ENCODE results near the gene CHCHD6.

The CHCHD6 gene

DNA sequence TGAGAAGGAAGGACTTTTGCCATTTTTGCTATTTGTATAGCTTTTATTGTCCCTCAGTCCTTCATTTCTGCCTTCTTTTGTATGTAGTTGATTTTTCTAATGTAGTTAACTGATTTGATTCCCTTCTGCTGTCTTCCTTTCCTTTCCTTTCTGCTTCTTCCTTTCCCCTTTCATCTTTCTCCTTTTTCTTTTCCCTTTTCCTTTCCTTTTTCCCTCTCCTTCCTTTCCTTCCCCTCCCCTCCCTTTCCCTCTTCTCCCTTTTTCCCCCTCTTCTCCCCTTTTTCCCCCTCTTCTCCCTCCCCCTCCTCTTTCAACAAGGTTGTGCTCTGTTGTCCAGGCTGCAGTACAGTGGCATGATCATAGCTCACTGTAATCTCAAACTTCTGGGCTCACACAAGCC lies 59.0 kb downstream of the CHCHD6 start:
- no peaks in the 10 kb centered on the region for H3K27me3 ChIP-seq (replicated peaks; ENCODE audit: control insufficient read depth, insufficient read depth, low read length, poor library complexity, severe bottlenecking)
- H3K9me3 ChIP-seq (ENCODE audit: control insufficient read depth, low read length), result peaks cover 3% of the 10 kb centered on the region
- no peaks in the 10 kb centered on the region for H3K4me1 ChIP-seq (ENCODE audit: control insufficient read depth, insufficient read depth, low read length, poor library complexity, severe bottlenecking)
- no peak overlapping the region for H3K4me3 ChIP-seq (ENCODE audit: insufficient read depth, low read depth, low read length, poor library complexity, severe bottlenecking)
- DNase-seq, result no peak
- no peaks in the 10 kb centered on the region for H3K36me3 ChIP-seq (ENCODE audit: control insufficient read depth, insufficient read depth, low read length)
- no peak overlapping the region for H3K27ac ChIP-seq (ENCODE audit: insufficient read depth, low read length, poor library complexity, severe bottlenecking)

DNA sequence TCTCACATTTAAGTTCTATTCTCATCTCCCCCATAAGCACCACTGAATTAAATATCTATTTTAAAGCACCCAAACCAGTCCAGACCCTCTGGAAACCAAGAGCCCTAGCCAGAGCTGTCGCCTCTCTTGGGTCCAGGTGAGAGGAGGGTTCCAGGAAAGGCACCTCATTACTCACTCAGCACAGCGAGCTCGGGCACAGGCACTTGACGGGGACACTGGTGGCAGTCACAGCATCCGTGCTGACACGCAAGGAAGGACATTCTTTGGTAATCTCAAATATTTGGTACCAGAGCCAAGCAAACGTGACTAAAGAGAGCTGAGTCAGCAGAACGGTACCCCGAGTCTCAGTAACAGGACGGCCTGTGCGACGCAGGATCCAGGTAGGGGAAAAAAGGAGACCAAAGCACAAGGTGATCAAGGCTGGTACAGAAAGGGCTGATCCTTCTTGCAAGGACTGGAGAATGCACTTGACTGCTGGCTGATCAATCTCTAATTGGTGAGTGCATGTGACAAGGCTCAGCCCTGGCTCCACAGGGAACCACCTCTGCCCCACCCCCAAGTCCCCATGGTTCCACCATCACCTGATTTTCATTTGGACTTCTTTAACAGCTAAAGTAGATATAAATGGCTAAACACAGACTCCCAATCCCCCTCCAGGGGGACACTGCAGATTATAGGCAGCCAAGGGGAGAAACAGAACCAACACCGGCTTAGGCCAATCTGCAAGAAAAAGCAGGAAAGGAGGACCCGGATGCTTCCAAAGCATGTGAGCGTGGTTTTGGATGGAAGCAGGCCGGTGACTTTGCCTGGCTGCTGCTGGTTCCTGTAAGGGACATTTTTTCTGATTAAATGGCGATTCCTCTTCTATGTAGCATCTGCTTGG lies 61.4 kb downstream of the CHCHD6 start:
- Histone ChIP-seq H3K4me1 (ENCODE audit: control insufficient read depth, insufficient read depth, low read length, poor library complexity, severe bottlenecking) (no peaks in the 10 kb centered on the region), H3K4me3 (ENCODE audit: insufficient read depth, low read depth, low read length, poor library complexity, severe bottlenecking) (no peak overlapping the region), H3K9me3 (ENCODE audit: control insufficient read depth, low read length) (peaks cover 3% of the 10 kb centered on the region), H3K27me3 (replicated peaks; ENCODE audit: control insufficient read depth, insufficient read depth, low read length, poor library complexity, severe bottlenecking) (no peaks in the 10 kb centered on the region), H3K36me3 (ENCODE audit: control insufficient read depth, insufficient read depth, low read length) (no peaks in the 10 kb centered on the region), H3K27ac (ENCODE audit: insufficient read depth, low read length, poor library complexity, severe bottlenecking) (no peak overlapping the region)
- DNase-seq, result no peak

DNA sequence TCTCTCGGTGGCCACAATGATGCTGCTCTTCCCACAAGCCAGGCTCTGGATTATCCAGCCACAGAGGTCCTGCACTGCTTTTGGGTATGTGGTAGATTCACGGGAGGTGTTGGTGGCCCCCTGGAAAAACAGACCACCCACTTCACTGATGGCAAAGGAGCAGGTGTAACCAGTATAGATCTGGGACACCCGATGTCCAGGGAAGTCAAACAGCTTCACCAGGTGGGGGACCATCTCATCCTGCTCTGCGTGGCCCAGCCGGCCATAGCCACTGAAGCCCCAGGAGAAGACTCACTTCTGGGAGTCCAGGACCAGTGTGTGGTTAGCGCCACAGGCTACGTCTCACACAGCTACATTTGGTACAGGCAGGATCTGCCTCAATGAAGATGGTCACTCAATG lies 62.6 kb downstream of the CHCHD6 start:
- no peak for DNase-seq
- Histone ChIP-seq H3K4me1 (ENCODE audit: control insufficient read depth, insufficient read depth, low read length, poor library complexity, severe bottlenecking) (no peaks in the 10 kb centered on the region), H3K27ac (ENCODE audit: insufficient read depth, low read length, poor library complexity, severe bottlenecking) (no peak overlapping the region), H3K36me3 (ENCODE audit: control insufficient read depth, insufficient read depth, low read length) (no peaks in the 10 kb centered on the region), H3K4me3 (ENCODE audit: insufficient read depth, low read depth, low read length, poor library complexity, severe bottlenecking) (no peak overlapping the region), H3K27me3 (replicated peaks; ENCODE audit: control insufficient read depth, insufficient read depth, low read length, poor library complexity, severe bottlenecking) (no peaks in the 10 kb centered on the region), H3K9me3 (ENCODE audit: control insufficient read depth, low read length) (peaks cover 3% of the 10 kb centered on the region)

DNA sequence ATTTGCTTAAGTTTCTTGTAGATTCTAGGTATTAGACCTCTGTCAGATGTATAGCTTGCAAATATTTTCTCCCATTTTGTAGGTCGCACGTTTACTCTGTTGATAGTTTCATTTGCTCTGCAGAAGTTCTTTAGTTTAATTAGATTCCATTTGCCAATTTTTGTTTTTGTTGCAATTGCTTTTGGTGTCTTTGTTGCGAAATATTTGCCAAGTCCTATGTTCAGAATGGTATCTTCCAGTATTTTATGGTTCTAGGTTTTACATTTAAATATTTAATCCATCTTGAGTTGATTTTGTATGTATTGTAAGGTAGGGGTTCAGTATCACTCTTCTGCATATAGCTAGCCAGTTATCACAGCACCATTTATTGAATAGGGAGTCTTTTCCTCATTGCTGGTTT lies 64.9 kb downstream of the CHCHD6 start:
- Histone ChIP-seq H3K9me3 (ENCODE audit: control insufficient read depth, low read length) (peaks cover 3% of the 10 kb centered on the region), H3K36me3 (ENCODE audit: control insufficient read depth, insufficient read depth, low read length) (no peaks in the 10 kb centered on the region), H3K4me1 (ENCODE audit: control insufficient read depth, insufficient read depth, low read length, poor library complexity, severe bottlenecking) (no peaks in the 10 kb centered on the region), H3K4me3 (ENCODE audit: insufficient read depth, low read depth, low read length, poor library complexity, severe bottlenecking) (no peak overlapping the region), H3K27me3 (replicated peaks; ENCODE audit: control insufficient read depth, insufficient read depth, low read length, poor library complexity, severe bottlenecking) (no peaks in the 10 kb centered on the region), H3K27ac (ENCODE audit: insufficient read depth, low read length, poor library complexity, severe bottlenecking) (no peak overlapping the region)
- DNase-seq, result no peak

DNA sequence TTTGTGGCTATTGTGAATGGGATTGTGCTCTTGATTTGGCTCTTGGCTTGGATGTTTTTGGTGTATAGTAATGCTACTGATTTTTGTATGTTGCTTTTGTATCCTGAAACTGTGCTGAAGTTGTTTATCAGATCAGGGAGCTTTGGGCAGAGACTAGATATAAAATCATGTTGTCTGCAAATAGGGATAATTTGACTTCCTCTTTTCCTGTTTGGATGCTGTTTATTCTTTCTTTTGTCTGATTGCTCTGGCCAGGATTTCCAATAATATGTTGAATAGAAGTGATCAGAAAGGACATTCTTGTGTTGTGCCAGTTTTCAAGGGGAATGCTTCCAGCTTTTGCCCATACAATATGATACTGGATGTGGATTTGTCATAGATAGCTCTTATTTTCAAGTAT lies 66.1 kb downstream of the CHCHD6 start:
- H3K36me3 ChIP-seq (ENCODE audit: control insufficient read depth, insufficient read depth, low read length), result no peaks in the 10 kb centered on the region
- H3K4me3 ChIP-seq (ENCODE audit: insufficient read depth, low read depth, low read length, poor library complexity, severe bottlenecking), result no peak overlapping the region
- H3K9me3 ChIP-seq (ENCODE audit: control insufficient read depth, low read length), result peaks cover 3% of the 10 kb centered on the region
- no peak for DNase-seq
- H3K27me3 ChIP-seq (replicated peaks; ENCODE audit: control insufficient read depth, insufficient read depth, low read length, poor library complexity, severe bottlenecking), result no peaks in the 10 kb centered on the region
- no peak overlapping the region for H3K27ac ChIP-seq (ENCODE audit: insufficient read depth, low read length, poor library complexity, severe bottlenecking)
- H3K4me1 ChIP-seq (ENCODE audit: control insufficient read depth, insufficient read depth, low read length, poor library complexity, severe bottlenecking), result no peaks in the 10 kb centered on the region

DNA sequence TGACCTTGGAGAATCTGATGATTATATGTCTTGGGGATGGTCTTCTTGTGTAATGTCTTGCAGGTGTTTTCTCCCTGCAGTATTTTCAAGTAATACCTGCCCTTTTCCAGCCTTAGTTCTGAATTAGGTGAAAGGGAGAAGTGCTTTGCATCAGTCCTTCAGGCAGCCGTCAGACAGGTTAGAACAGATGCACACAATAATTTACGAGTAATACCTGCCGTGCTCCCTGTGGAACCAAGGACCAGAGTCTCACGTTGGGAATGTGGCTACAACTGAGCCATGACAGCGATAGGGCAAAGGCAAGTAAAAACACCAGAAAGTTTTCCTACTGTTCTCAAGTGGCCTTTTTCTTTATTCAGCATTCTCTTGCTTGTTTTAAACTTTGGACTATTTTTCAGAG lies 69.1 kb downstream of the CHCHD6 start:
- H3K4me1 ChIP-seq (ENCODE audit: control insufficient read depth, insufficient read depth, low read length, poor library complexity, severe bottlenecking), result no peaks in the 10 kb centered on the region
- H3K27me3 ChIP-seq (replicated peaks; ENCODE audit: control insufficient read depth, insufficient read depth, low read length, poor library complexity, severe bottlenecking), result no peaks in the 10 kb centered on the region
- H3K27ac ChIP-seq (ENCODE audit: insufficient read depth, low read length, poor library complexity, severe bottlenecking), result no peak overlapping the region
- H3K36me3 ChIP-seq (ENCODE audit: control insufficient read depth, insufficient read depth, low read length), result no peaks in the 10 kb centered on the region
- H3K4me3 ChIP-seq (ENCODE audit: insufficient read depth, low read depth, low read length, poor library complexity, severe bottlenecking), result no peak overlapping the region
- no peak for DNase-seq
- H3K9me3 ChIP-seq (ENCODE audit: control insufficient read depth, low read length), result no peaks in the 10 kb centered on the region

DNA sequence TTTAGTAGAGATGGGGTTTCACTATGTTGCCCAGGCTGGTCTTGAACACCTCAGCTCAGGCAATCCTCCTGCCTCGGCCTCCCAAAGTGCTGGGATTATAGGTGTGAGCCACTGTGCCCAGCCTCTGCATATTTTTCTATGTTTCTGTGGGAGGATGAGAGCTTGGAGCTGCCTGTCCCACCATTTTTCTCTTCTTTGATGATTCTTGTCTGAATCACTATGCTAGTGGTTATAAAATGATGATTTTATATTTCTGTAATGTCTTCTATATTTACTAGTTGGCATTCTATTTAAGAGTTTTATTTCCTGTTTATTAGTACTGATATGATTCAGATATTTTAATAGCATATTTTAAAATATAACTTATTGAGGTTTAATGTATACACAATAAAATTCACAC lies 69.7 kb downstream of the CHCHD6 start:
- Histone ChIP-seq H3K4me1 (ENCODE audit: control insufficient read depth, insufficient read depth, low read length, poor library complexity, severe bottlenecking) (no peaks in the 10 kb centered on the region), H3K36me3 (ENCODE audit: control insufficient read depth, insufficient read depth, low read length) (no peaks in the 10 kb centered on the region), H3K4me3 (ENCODE audit: insufficient read depth, low read depth, low read length, poor library complexity, severe bottlenecking) (no peak overlapping the region), H3K27ac (ENCODE audit: insufficient read depth, low read length, poor library complexity, severe bottlenecking) (no peak overlapping the region), H3K9me3 (ENCODE audit: control insufficient read depth, low read length) (no peaks in the 10 kb centered on the region), H3K27me3 (replicated peaks; ENCODE audit: control insufficient read depth, insufficient read depth, low read length, poor library complexity, severe bottlenecking) (no peaks in the 10 kb centered on the region)
- DNase-seq, result no peak

DNA sequence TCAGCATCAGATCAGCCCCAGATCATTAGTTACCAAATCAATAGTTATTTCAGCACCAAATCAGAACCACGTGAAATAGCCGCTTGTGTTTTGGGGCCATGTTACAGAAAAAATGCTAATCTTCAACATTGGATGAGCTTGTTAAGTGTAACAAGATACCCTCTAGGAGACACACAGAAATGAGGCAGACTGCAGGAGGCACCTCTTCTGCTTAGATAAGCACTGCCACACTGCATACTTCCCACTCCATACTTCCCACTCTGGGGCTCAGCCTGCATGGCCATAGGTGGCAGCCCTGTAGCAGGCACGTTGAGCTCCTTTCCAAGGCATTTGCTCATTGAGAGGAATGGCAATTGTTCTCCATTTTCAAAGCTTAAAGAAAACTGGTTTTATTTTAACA lies 73.3 kb downstream of the CHCHD6 start:
- H3K36me3 ChIP-seq (ENCODE audit: control insufficient read depth, insufficient read depth, low read length), result peaks cover 6% of the 10 kb centered on the region
- no peak overlapping the region for H3K27ac ChIP-seq (ENCODE audit: insufficient read depth, low read length, poor library complexity, severe bottlenecking)
- no peaks in the 10 kb centered on the region for H3K4me1 ChIP-seq (ENCODE audit: control insufficient read depth, insufficient read depth, low read length, poor library complexity, severe bottlenecking)
- no peak for DNase-seq
- H3K27me3 ChIP-seq (replicated peaks; ENCODE audit: control insufficient read depth, insufficient read depth, low read length, poor library complexity, severe bottlenecking), result no peaks in the 10 kb centered on the region
- H3K4me3 ChIP-seq (ENCODE audit: insufficient read depth, low read depth, low read length, poor library complexity, severe bottlenecking), result no peak overlapping the region
- H3K9me3 ChIP-seq (ENCODE audit: control insufficient read depth, low read length), result no peaks in the 10 kb centered on the region

DNA sequence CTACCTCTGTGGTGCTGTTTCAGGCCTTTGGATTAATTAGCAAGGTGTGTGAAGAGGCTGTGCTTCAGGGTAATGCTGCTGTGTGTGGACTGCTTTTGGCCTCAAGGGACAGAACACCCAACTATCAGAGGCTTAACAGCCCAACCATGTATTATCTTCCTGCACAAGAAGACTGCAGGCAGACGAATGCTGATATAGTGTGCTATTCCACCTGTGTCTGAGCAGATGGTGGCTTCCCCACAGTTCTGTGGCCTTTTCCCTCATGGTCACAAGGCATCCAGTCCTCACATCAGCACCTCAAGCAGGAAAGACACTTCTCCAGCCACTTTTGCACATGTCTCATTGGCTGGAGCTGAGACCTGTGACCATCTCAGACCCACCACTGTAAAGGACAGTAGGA lies 76.6 kb downstream of the CHCHD6 start:
- Histone ChIP-seq H3K27me3 (replicated peaks; ENCODE audit: control insufficient read depth, insufficient read depth, low read length, poor library complexity, severe bottlenecking) (no peaks in the 10 kb centered on the region), H3K9me3 (ENCODE audit: control insufficient read depth, low read length) (no peaks in the 10 kb centered on the region), H3K4me3 (ENCODE audit: insufficient read depth, low read depth, low read length, poor library complexity, severe bottlenecking) (no peak overlapping the region), H3K4me1 (ENCODE audit: control insufficient read depth, insufficient read depth, low read length, poor library complexity, severe bottlenecking) (no peaks in the 10 kb centered on the region), H3K27ac (ENCODE audit: insufficient read depth, low read length, poor library complexity, severe bottlenecking) (no peak overlapping the region), H3K36me3 (ENCODE audit: control insufficient read depth, insufficient read depth, low read length) (peaks cover 8% of the 10 kb centered on the region)
- DNase-seq, result no peak

DNA sequence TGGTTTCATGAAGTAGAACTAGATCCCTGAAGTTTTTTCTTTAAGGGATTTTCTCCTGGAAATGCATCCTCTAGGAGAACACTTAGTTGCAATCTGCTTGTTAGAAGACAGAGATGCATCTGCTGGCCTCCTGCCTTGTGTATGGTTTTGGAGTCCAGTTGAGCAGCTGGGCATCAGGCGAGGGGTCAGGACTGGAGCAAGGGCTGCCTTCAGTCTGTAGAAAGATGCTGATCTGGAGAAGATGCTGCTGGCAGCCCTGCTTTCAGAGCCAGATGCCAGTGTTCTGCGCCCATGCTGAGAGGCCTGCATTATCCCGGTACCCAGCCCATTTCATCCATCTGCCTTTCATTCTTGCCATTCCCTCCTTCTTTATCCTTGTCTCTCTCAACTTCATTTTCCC lies 77.4 kb downstream of the CHCHD6 start:
- Histone ChIP-seq H3K36me3 (ENCODE audit: control insufficient read depth, insufficient read depth, low read length) (peaks cover 8% of the 10 kb centered on the region), H3K9me3 (ENCODE audit: control insufficient read depth, low read length) (no peaks in the 10 kb centered on the region), H3K27ac (ENCODE audit: insufficient read depth, low read length, poor library complexity, severe bottlenecking) (no peak overlapping the region), H3K27me3 (replicated peaks; ENCODE audit: control insufficient read depth, insufficient read depth, low read length, poor library complexity, severe bottlenecking) (no peaks in the 10 kb centered on the region), H3K4me1 (ENCODE audit: control insufficient read depth, insufficient read depth, low read length, poor library complexity, severe bottlenecking) (no peaks in the 10 kb centered on the region), H3K4me3 (ENCODE audit: insufficient read depth, low read depth, low read length, poor library complexity, severe bottlenecking) (no peak overlapping the region)
- DNase-seq, result no peak

Measured in effector memory CD4-positive, alpha-beta T cell (primary cell).